Neural cell (in vitro differentiated cells): ENCODE data around the gene ZNF407. TPM values are rescaled to one million over a fixed set of nuclear protein-coding genes. Genes with fewer than 3 reads are reported as not detected.

ENCODE experiments used
- H2AFZ ChIP-seq: fragments of 200-600, 300-800 bp; sonication (generic), shearing (Covaris generic); 2 replicates; pipeline ENCODE4 v1.6.0; 2014; ENCODE audit warnings: low read depth, mild to moderate bottlenecking, antibody characterized with exemption, low read length, moderate library complexity
- H3F3A ChIP-seq: fragments of 200-600 bp; shearing (Covaris generic); 2 replicates; pipeline ENCODE4 v1.6.1; 2016; ENCODE audit warnings: mild to moderate bottlenecking, moderate library complexity, mixed read lengths, antibody characterized with exemption, low read length; ENCODE audit not compliant: insufficient read depth, poor library complexity, severe bottlenecking
- H3K27ac ChIP-seq: fragments of 200-600, 300-800 bp; sonication (generic), shearing (Covaris generic); 2 replicates; pipeline ENCODE4 v1.5.1; 2014; ENCODE audit warnings: mild to moderate bottlenecking, low read length, moderate library complexity
- H3K27me3 ChIP-seq: fragments of 300-800, 200-600 bp; sonication (generic), shearing (Covaris generic); 2 replicates; pipeline ENCODE4 v1.6.0; 2014; ENCODE audit warnings: mild to moderate bottlenecking, low read depth, low read length, moderate library complexity; ENCODE audit not compliant: insufficient read depth
- H3K36me3 ChIP-seq: fragments of 300-800, 200-600 bp; sonication (generic), shearing (Covaris generic); 2 replicates; pipeline ENCODE4 v1.5.1; 2014; ENCODE audit warnings: mild to moderate bottlenecking, antibody characterized with exemption, low read length, moderate library complexity; ENCODE audit not compliant: insufficient read depth
- H3K4me2 ChIP-seq: fragments of 300-800, 200-600 bp; sonication (generic), shearing (Covaris generic); 2 replicates; pipeline ENCODE4 v1.6.0; 2014; ENCODE audit warnings: mild to moderate bottlenecking, low read length
- H3K4me3 ChIP-seq: fragments of 300-800, 200-600 bp; sonication (generic), shearing (Covaris generic); 2 replicates; pipeline ENCODE4 v1.5.1; 2014; ENCODE audit warnings: mild to moderate bottlenecking, low read length, moderate library complexity
- H3K79me2 ChIP-seq: fragments of 200-600 bp; shearing (Covaris generic); replicated peaks from 2 replicates; pipeline ENCODE4 v1.6.0; 2014; ENCODE audit warnings: mild to moderate bottlenecking, low read length, moderate library complexity; ENCODE audit not compliant: insufficient read depth
- H3K9ac ChIP-seq: fragments of 300-800, 200-600 bp; sonication (generic), shearing (Covaris generic); 2 replicates; pipeline ENCODE4 v1.6.1; 2016; ENCODE audit warnings: mild to moderate bottlenecking, low read length, mixed read lengths
- H3K9me2 ChIP-seq: fragments of 200-600 bp; shearing (Covaris generic); 2 replicates; pipeline ENCODE4 v1.6.1; 2016; ENCODE audit warnings: mild to moderate bottlenecking, low read length, mixed read lengths; ENCODE audit not compliant: insufficient read depth
- H3K9me3 ChIP-seq: fragments of 200-600, 300-800 bp; sonication (generic), shearing (Covaris generic); 2 replicates; pipeline ENCODE4 v1.6.1; 2016; ENCODE audit warnings: mild to moderate bottlenecking, mixed run types, low read length, moderate library complexity, mixed read lengths
- H4K20me1 ChIP-seq: fragments of 200-600 bp; shearing (Covaris generic); 2 replicates; pipeline ENCODE4 v1.6.1; 2016; ENCODE audit warnings: mild to moderate bottlenecking, mixed run types; ENCODE audit not compliant: insufficient read depth
- EP300 ChIP-seq: fragments of 450-650 bp; conservative IDR thresholded peaks from 2 replicates; pipeline ENCODE4 v1.6.1; 2014; ENCODE audit warnings: antibody characterized with exemption, mild to moderate bottlenecking, moderate library complexity; ENCODE audit not compliant: poor library complexity, severe bottlenecking
- EZH2 ChIP-seq: fragments of 200-600, 300-800 bp; shearing (Covaris generic), sonication (generic); IDR thresholded peaks from 2 replicates; pipeline ENCODE4 v1.6.1; 2014; ENCODE audit warnings: antibody characterized with exemption, low read length, borderline replicate concordance, mild to moderate bottlenecking; ENCODE audit not compliant: insufficient read depth, poor library complexity, severe bottlenecking
- MXI1 ChIP-seq: fragments of 450-650 bp; conservative IDR thresholded peaks from 2 replicates; pipeline ENCODE4 v1.6.1; 2014; ENCODE audit warnings: antibody characterized with exemption, mild to moderate bottlenecking; ENCODE audit not compliant: poor library complexity, severe bottlenecking
- POLR2AphosphoS5 ChIP-seq: IDR thresholded peaks from 2 replicates; pipeline ENCODE4 v1.6.1; 2012
- RAD21 ChIP-seq: fragments of 450-650 bp; conservative IDR thresholded peaks from 2 replicates; pipeline ENCODE4 v1.6.1; 2014; ENCODE audit warnings: antibody characterized with exemption, mild to moderate bottlenecking, moderate library complexity
- REST ChIP-seq: IDR thresholded peaks from 2 replicates; pipeline ENCODE4 v1.6.1; 2012; ENCODE audit warnings: borderline replicate concordance
- SMC3 ChIP-seq: fragments of 450-650 bp; conservative IDR thresholded peaks from 2 replicates; pipeline ENCODE4 v1.6.1; 2014; ENCODE audit warnings: antibody characterized with exemption, mild to moderate bottlenecking, moderate library complexity; ENCODE audit not compliant: poor library complexity
- TAF1 ChIP-seq: IDR thresholded peaks from 2 replicates; pipeline ENCODE4 v1.6.1; 2012; ENCODE audit warnings: low read depth
- polyA plus RNA-seq: library from polyadenylated mRNA; depleted of rRNA; stranded (reverse); fragments of >200 nt; gene quantifications from 2 replicates; pipeline ENCODE4 v1.2.3, GENCODE V29; 2014
- TF ChIP-seq, protein P1 (sequence below): fragments of 450-650 bp; IDR thresholded peaks from 2 replicates; pipeline ENCODE4 v1.5.1; 2014; ENCODE audit warnings: antibody characterized with exemption, mild to moderate bottlenecking, moderate library complexity; ENCODE audit not compliant: poor library complexity, severe bottlenecking

ZNF407 gene
- polyA plus RNA-seq, 1 donor from 2014 or later, result 2.9 TPM

DNA sequence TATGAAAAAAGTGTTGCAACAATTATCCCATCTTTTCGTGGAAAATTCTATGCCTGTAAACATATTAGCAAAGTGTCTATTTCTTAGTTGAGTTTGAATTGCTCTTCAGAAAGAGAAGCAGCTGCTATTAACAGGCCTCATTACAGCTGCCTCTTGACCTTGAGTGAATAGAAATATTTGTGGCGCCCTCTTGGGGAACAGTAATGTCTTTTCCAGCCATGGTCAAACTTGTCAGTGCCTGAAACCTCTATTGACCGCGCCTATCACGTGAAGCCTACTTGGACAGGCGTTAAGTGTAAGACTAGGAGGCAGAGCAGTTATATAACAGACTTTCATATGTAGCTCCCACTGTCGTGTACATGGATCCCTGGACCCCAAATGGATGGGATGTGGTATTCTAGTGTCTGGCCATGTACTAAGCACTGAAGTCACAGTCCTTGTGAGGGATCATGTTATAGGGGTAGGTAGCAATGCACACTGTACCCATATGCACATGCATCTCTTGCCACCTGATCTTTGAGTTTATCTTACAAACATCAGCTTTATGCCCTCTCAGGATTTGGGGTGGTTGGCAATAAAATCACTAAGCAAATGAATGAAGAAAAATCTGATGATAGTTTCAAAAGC is 366.3 kb downstream of the ZNF407 start:
- Histone ChIP-seq H3K36me3 (no peaks in the 10 kb centered on the region), H2AFZ (no peak overlapping the region), H3K79me2 (no peaks in the 10 kb centered on the region), H3K9me2 (no peaks in the 10 kb centered on the region), H3K27me3 (no peaks in the 10 kb centered on the region), H3K9me3 (no peaks in the 10 kb centered on the region), H3K4me2 (no peak overlapping the region), H3F3A (no peaks in the 10 kb centered on the region), H4K20me1 (no peaks in the 10 kb centered on the region), H3K4me3 (no peak overlapping the region), H3K27ac (no peak overlapping the region), H3K9ac (no peak overlapping the region)
- TF ChIP-seq, protein P1, sequence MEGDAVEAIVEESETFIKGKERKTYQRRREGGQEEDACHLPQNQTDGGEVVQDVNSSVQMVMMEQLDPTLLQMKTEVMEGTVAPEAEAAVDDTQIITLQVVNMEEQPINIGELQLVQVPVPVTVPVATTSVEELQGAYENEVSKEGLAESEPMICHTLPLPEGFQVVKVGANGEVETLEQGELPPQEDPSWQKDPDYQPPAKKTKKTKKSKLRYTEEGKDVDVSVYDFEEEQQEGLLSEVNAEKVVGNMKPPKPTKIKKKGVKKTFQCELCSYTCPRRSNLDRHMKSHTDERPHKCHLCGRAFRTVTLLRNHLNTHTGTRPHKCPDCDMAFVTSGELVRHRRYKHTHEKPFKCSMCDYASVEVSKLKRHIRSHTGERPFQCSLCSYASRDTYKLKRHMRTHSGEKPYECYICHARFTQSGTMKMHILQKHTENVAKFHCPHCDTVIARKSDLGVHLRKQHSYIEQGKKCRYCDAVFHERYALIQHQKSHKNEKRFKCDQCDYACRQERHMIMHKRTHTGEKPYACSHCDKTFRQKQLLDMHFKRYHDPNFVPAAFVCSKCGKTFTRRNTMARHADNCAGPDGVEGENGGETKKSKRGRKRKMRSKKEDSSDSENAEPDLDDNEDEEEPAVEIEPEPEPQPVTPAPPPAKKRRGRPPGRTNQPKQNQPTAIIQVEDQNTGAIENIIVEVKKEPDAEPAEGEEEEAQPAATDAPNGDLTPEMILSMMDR, result no peak
- TF ChIP-seq EP300 (no peak), REST (no peak), SMC3 (no peak), MXI1 (no peak), POLR2AphosphoS5 (no peak), EZH2 (no peak), TAF1 (no peak), RAD21 (no peak)

- Histone ChIP-seq H3K36me3 (no peaks in the 10 kb centered on the region), H3K27ac (no peak overlapping the region), H3K4me2 (no peak overlapping the region), H3K79me2 (no peaks in the 10 kb centered on the region), H2AFZ (no peak overlapping the region), H3K9ac (no peak overlapping the region), H3F3A (no peaks in the 10 kb centered on the region), H3K9me2 (no peaks in the 10 kb centered on the region), H3K27me3 (no peaks in the 10 kb centered on the region), H3K9me3 (no peaks in the 10 kb centered on the region), H3K4me3 (no peak overlapping the region), H4K20me1 (no peaks in the 10 kb centered on the region)
- TF ChIP-seq EP300, result no peak
- TF ChIP-seq RAD21, result no peak
- no peak for TF ChIP-seq MXI1
- TF ChIP-seq, protein P1, result no peak
- no peak for TF ChIP-seq REST
- no peak for TF ChIP-seq POLR2AphosphoS5
- TF ChIP-seq SMC3, result no peak
- no peak for TF ChIP-seq EZH2
- TF ChIP-seq TAF1, result no peak
Measured at GRCh38 chr18:74965682-74966081, 368.0 kb downstream of the ZNF407 start.
